Measurements from ENCODE around the gene F2.

F2 gene

DNA sequence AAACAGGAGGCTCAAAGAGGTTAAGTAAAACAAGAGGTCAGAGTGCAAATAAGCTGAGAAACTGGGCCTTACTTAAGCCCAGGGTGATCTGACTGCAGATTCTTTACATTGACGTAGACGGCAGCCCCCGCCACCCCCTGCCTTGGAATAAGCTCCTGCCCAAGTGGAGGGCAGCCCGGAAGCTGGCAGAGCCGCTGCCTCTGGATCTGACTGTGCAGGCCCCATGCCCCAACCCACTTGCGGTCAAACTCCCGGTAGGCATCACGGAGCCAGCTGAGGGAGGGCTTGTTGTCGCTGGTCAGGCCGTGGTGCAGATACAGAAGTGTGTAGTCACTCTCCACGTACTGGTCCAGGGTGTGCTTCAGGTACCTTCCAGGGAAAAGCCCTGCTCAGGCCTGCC, 37.2 kb upstream of the F2 start:
- TF ChIP-seq EZH2phosphoT487 (IDR thresholded peaks at IDR 0.05; ENCODE audit: borderline replicate concordance) = no peak
- TF ChIP-seq, protein P1, sequence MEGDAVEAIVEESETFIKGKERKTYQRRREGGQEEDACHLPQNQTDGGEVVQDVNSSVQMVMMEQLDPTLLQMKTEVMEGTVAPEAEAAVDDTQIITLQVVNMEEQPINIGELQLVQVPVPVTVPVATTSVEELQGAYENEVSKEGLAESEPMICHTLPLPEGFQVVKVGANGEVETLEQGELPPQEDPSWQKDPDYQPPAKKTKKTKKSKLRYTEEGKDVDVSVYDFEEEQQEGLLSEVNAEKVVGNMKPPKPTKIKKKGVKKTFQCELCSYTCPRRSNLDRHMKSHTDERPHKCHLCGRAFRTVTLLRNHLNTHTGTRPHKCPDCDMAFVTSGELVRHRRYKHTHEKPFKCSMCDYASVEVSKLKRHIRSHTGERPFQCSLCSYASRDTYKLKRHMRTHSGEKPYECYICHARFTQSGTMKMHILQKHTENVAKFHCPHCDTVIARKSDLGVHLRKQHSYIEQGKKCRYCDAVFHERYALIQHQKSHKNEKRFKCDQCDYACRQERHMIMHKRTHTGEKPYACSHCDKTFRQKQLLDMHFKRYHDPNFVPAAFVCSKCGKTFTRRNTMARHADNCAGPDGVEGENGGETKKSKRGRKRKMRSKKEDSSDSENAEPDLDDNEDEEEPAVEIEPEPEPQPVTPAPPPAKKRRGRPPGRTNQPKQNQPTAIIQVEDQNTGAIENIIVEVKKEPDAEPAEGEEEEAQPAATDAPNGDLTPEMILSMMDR (conservative IDR thresholded peaks at IDR 0.05; ENCODE audit: low read length) = no peak
- no peak overlapping the region for H2AFZ ChIP-seq (ENCODE audit: low read length)
- no peaks in the 10 kb centered on the region for H3K9me3 ChIP-seq (ENCODE audit: insufficient read depth, low read depth, low read length)
- H3K9ac ChIP-seq (ENCODE audit: low read depth, low read length, poor library complexity, severe bottlenecking) = no peak overlapping the region
- H3F3A ChIP-seq (ENCODE audit: low read depth) = no peaks in the 10 kb centered on the region
- H4K20me1 ChIP-seq (ENCODE audit: insufficient read depth, low read length, poor library complexity, severe bottlenecking) = no peaks in the 10 kb centered on the region
- no peaks in the 10 kb centered on the region for H3K27me3 ChIP-seq (ENCODE audit: insufficient read depth, low read length, poor library complexity, severe bottlenecking)
- peaks cover 53% of the 10 kb centered on the region; the same call in 1 of the 2 replicates for H3K36me3 ChIP-seq (ENCODE audit: insufficient read depth, low read length)
- no peak overlapping the region for H3K4me2 ChIP-seq (ENCODE audit: low read depth, low read length, poor library complexity, severe bottlenecking)
- H3K9me2 ChIP-seq (replicated peaks; ENCODE audit: low read depth, low read length) = no peaks in the 10 kb centered on the region
- no peaks in the 10 kb centered on the region for H3K79me2 ChIP-seq (ENCODE audit: insufficient read depth, low read length)
- no peak overlapping the region for H3K4me3 ChIP-seq (ENCODE audit: low read length, poor library complexity, severe bottlenecking)
- peaks cover 11% of the 10 kb centered on the region for H3K4me1 ChIP-seq (ENCODE audit: insufficient read depth, low read length, poor library complexity, severe bottlenecking)

DNA sequence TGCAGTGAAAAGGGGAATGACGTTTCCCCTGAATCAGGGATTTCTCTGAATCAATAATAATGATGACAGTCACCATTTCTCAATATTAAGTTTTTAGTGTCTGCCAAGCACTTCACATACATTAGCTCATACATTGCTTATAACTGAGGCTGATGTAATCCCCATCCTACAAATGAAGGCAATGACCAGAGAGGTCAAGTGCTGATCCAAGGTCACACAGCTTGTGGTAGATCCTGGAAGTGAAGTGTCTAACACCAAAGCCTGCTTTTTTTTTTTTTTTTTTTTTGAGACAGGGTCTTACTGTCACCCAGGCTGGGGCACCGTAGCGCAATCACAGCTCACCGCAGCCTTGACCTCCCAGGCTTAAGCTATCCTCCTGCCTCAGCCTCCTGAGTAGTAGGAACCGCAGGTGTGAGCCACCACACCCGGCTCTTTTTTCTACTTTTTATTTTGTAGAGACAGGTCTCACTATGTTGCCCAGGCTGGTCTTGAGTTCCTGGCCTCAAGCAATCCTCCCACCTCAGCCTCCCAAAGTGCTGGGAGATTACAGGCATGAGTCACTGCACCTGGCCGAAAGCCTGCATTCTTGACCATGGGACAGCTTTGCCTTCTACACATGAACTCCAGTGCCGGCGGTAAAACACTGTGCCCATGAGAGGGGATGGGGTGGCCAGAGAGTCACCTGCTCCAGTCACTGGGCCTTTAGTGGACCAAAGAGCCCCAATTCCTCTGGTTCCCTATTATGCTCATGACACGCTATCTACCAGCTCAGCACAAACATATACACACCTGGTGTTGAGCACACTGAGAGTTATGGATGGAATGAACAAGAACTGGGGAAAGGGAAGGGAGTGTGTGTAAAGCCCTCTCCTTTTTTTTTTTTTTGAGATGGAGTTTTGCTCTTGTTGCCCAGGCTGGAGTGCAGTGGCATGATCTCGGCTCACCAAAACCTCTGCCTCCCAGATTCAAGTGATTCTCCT, 36.0 kb upstream of the F2 start:
- Histone ChIP-seq H3K36me3 (ENCODE audit: insufficient read depth, low read length) (peaks cover 47% of the 10 kb centered on the region; the same call in 1 of the 2 replicates), H4K20me1 (ENCODE audit: insufficient read depth, low read length, poor library complexity, severe bottlenecking) (no peaks in the 10 kb centered on the region), H3K9ac (ENCODE audit: low read depth, low read length, poor library complexity, severe bottlenecking) (no peak overlapping the region), H3K4me3 (ENCODE audit: low read length, poor library complexity, severe bottlenecking) (no peak overlapping the region), H3K79me2 (ENCODE audit: insufficient read depth, low read length) (no peaks in the 10 kb centered on the region), H3K4me1 (ENCODE audit: insufficient read depth, low read length, poor library complexity, severe bottlenecking) (peaks cover 9% of the 10 kb centered on the region), H3K27me3 (ENCODE audit: insufficient read depth, low read length, poor library complexity, severe bottlenecking) (no peaks in the 10 kb centered on the region), H3F3A (ENCODE audit: low read depth) (no peaks in the 10 kb centered on the region), H2AFZ (ENCODE audit: low read length) (no peak overlapping the region), H3K9me3 (ENCODE audit: insufficient read depth, low read depth, low read length) (no peaks in the 10 kb centered on the region), H3K9me2 (replicated peaks; ENCODE audit: low read depth, low read length) (no peaks in the 10 kb centered on the region), H3K4me2 (ENCODE audit: low read depth, low read length, poor library complexity, severe bottlenecking) (no peak overlapping the region)
- TF ChIP-seq EZH2phosphoT487 (IDR thresholded peaks at IDR 0.05; ENCODE audit: borderline replicate concordance) = no peak
- TF ChIP-seq, protein P1 (conservative IDR thresholded peaks at IDR 0.05; ENCODE audit: low read length) = no peak

DNA sequence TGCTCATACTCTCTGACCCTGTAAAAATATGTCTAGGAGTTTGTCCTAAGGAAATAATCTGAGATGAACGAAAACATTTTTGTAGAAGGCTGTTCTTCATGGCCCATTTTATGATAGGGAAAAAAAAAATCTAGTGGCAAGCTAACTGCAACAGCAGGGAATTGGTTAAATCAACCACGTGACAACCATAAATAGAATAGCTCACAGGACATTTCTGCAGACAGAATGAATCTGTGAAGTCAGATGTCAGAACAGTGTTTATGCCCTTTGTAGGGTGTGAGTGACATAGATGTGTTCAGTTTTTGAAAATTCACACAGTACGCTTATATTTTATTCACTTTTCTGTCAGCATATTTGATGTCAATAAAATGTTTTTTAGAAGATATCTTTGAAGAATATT, 34.6 kb upstream of the F2 start:
- no peak overlapping the region for H2AFZ ChIP-seq (ENCODE audit: low read length)
- H4K20me1 ChIP-seq (ENCODE audit: insufficient read depth, low read length, poor library complexity, severe bottlenecking) = no peaks in the 10 kb centered on the region
- H3K36me3 ChIP-seq (ENCODE audit: insufficient read depth, low read length) = peaks cover 38% of the 10 kb centered on the region; the same call in 1 of the 2 replicates
- H3K9ac ChIP-seq (ENCODE audit: low read depth, low read length, poor library complexity, severe bottlenecking) = no peak overlapping the region
- H3K79me2 ChIP-seq (ENCODE audit: insufficient read depth, low read length) = no peaks in the 10 kb centered on the region
- no peaks in the 10 kb centered on the region for H3K27me3 ChIP-seq (ENCODE audit: insufficient read depth, low read length, poor library complexity, severe bottlenecking)
- no peak overlapping the region for H3K4me2 ChIP-seq (ENCODE audit: low read depth, low read length, poor library complexity, severe bottlenecking)
- peaks cover 9% of the 10 kb centered on the region for H3K4me1 ChIP-seq (ENCODE audit: insufficient read depth, low read length, poor library complexity, severe bottlenecking)
- H3F3A ChIP-seq (ENCODE audit: low read depth) = no peaks in the 10 kb centered on the region
- H3K9me2 ChIP-seq (replicated peaks; ENCODE audit: low read depth, low read length) = no peaks in the 10 kb centered on the region
- no peak for TF ChIP-seq EZH2phosphoT487 (IDR thresholded peaks at IDR 0.05; ENCODE audit: borderline replicate concordance)
- TF ChIP-seq, protein P1 (conservative IDR thresholded peaks at IDR 0.05; ENCODE audit: low read length) = no peak
- H3K9me3 ChIP-seq (ENCODE audit: insufficient read depth, low read depth, low read length) = no peaks in the 10 kb centered on the region
- H3K4me3 ChIP-seq (ENCODE audit: low read length, poor library complexity, severe bottlenecking) = no peak overlapping the region

Measured in Loucy (cell line).